HG03460 (cell line): Measurements from ENCODE around the gene COL27A1.

Source experiments
- ATAC-seq: cut with Tn5 transposase; IDR thresholded peaks from one replicate; pipeline ENCODE4 v1.9.1; 2021; ENCODE audit not compliant: unreplicated experiment

COL27A1 gene

GRCh38 chr9:114281473-114282103 is 126.3 kb downstream of the COL27A1 start:
- no peak for ATAC-seq

GRCh38 chr9:114282104-114282485 is 126.8 kb downstream of the COL27A1 start:
- no peak for ATAC-seq

GRCh38 chr9:114282507-114282906 is 127.2 kb downstream of the COL27A1 start:
- ATAC-seq = no peak

- ATAC-seq = no peak
These were observed 127.6 kb downstream of the COL27A1 start for GRCh38 chr9:114282926-114283325.

GRCh38 chr9:114283551-114284111 is 128.3 kb downstream of the COL27A1 start:
- ATAC-seq = no peak

- ATAC-seq = no peak
These were observed 129.2 kb downstream of the COL27A1 start for GRCh38 chr9:114284316-114285060.

GRCh38 chr9:114285166-114285867 is 130.0 kb downstream of the COL27A1 start:
- ATAC-seq = no peak

- ATAC-seq = no peak
These were observed 130.9 kb downstream of the COL27A1 start for GRCh38 chr9:114286146-114286679.

GRCh38 chr9:114287001-114287762 is 131.8 kb downstream of the COL27A1 start:
- ATAC-seq = no peak

- ATAC-seq = no peak
These were observed 132.4 kb downstream of the COL27A1 start for GRCh38 chr9:114287763-114288192.

GRCh38 chr9:114288193-114289091 is 133.1 kb downstream of the COL27A1 start:
- ATAC-seq = no peak

- ATAC-seq = no peak
These were observed 133.8 kb downstream of the COL27A1 start for GRCh38 chr9:114289106-114289505.

- no peak for ATAC-seq
These were observed 134.5 kb downstream of the COL27A1 start for GRCh38 chr9:114289571-114290481.

GRCh38 chr9:114290561-114290986 is 135.2 kb downstream of the COL27A1 start:
- no peak for ATAC-seq

GRCh38 chr9:114291064-114291474 is 135.7 kb downstream of the COL27A1 start:
- no peak for ATAC-seq

- no peak for ATAC-seq
These were observed 136.7 kb downstream of the COL27A1 start for GRCh38 chr9:114291886-114292590.

- ATAC-seq = no peak
These were observed 139.3 kb downstream of the COL27A1 start for GRCh38 chr9:114294664-114295063.

- no peak for ATAC-seq
These were observed 141.0 kb downstream of the COL27A1 start for GRCh38 chr9:114296338-114296737.
